PC-9 (cell line): ENCODE data around the gene STK17A. TPM values are rescaled to one million over a fixed set of nuclear protein-coding genes. Genes with fewer than 3 reads are reported as not detected.

Source experiments
- BruUV-seq: library from RNA; stranded (reverse); fragments of 400-500 nt; replicated peaks from 2 replicates; lab custom pipeline; 2021; lab: Mats Ljungman, UMichigan
- CTCF ChIA-PET: fragments of 300-600 bp; sonication (Branson Sonifier 250); formaldehyde crosslinking; loops from one replicate; lab custom pipeline; 2022; ENCODE audit warnings: antibody characterized with exemption; lab: Charles Lee
- POLR2A ChIA-PET: fragments of 300-600 bp; sonication (Branson Sonifier 250); formaldehyde crosslinking; loops from one replicate; lab custom pipeline; 2022; ENCODE audit warnings: antibody characterized with exemption; ENCODE audit not compliant: unreplicated experiment; lab: Charles Lee
- DNase-seq, 2 experiments: peaks; one replicate each; pipeline versions ENCODE4 v3.0.0 to v3.0.0-alpha.2; 2015 to 2022; ENCODE audit warnings: mixed read lengths in 1 of 2
- H2AFZ ChIP-seq: fragments of 200-600 bp; sonication (generic); 2 replicates; pipeline ENCODE4 v1.8.1; 2017; ENCODE audit warnings: antibody characterized with exemption
- H3F3A ChIP-seq: fragments of 200-600 bp; sonication (generic); 2 replicates; pipeline ENCODE4 v1.8.1; 2017; ENCODE audit warnings: antibody characterized with exemption, mild to moderate bottlenecking, low read depth; ENCODE audit not compliant: insufficient read depth
- H3K27ac ChIP-seq: fragments of 200-600 bp; sonication (generic); 2 replicates; pipeline ENCODE4 v1.6.1; 2016; ENCODE audit warnings: mixed run types
- H3K27me3 ChIP-seq: fragments of 200-600 bp; sonication (generic); 2 replicates; pipeline ENCODE4 v1.6.1; 2016; ENCODE audit warnings: low read depth, mixed run types; ENCODE audit not compliant: insufficient read depth
- H3K36me3 ChIP-seq: fragments of 200-600 bp; sonication (generic); 2 replicates; pipeline ENCODE4 v1.6.1; 2016; ENCODE audit warnings: low read depth, mixed run types
- H3K4me1 ChIP-seq: fragments of 200-600 bp; sonication (generic); replicated peaks from 2 replicates; pipeline ENCODE4 v1.6.1; 2016; ENCODE audit warnings: mixed run types; ENCODE audit not compliant: insufficient read depth
- H3K4me2 ChIP-seq: fragments of 200-600 bp; sonication (generic); 2 replicates; pipeline ENCODE4 v1.6.1; 2017; ENCODE audit warnings: mixed run types
- H3K4me3 ChIP-seq: fragments of 200-600 bp; sonication (generic); 2 replicates; pipeline ENCODE4 v1.6.1; 2016; ENCODE audit warnings: mixed run types
- H3K79me2 ChIP-seq: fragments of 200-600 bp; sonication (generic); 2 replicates; pipeline ENCODE4 v1.6.1; 2017; ENCODE audit warnings: low read depth, mixed run types
- H3K9me2 ChIP-seq: fragments of 200-600 bp; sonication (generic); 2 replicates; pipeline ENCODE4 v1.8.1; 2017; ENCODE audit warnings: mild to moderate bottlenecking; ENCODE audit not compliant: insufficient read depth
- H3K9me3 ChIP-seq: fragments of 200-600 bp; sonication (generic); 2 replicates; pipeline ENCODE4 v1.8.1; 2016; ENCODE audit warnings: low read depth; ENCODE audit not compliant: insufficient read depth
- H4K20me1 ChIP-seq: fragments of 200-600 bp; sonication (generic); 2 replicates; pipeline ENCODE4 v1.8.1; 2017; ENCODE audit not compliant: insufficient read depth
- EZH2 ChIP-seq: fragments of 200-600 bp; sonication (generic); IDR thresholded peaks from 2 replicates; pipeline ENCODE4 v1.8.0; 2017; ENCODE audit warnings: antibody characterized with exemption, low read depth
- intact Hi-C: fragments of 100-400 bp; cut with micrococcal nuclease; formaldehyde crosslinking; loops from one replicate; pipeline ENCODE4 v1.10.0; 2022; ENCODE audit not compliant: unreplicated experiment
- total RNA-seq: library from RNA; stranded (reverse); gene quantifications from 2 replicates; pipeline ENCODE4 v1.2.3, GENCODE V29; 2021
- TF ChIP-seq, protein P1 (sequence below): fragments of 200-600 bp; sonication (generic); conservative IDR thresholded peaks from 2 replicates; pipeline ENCODE4 v1.6.1; 2017; ENCODE audit warnings: mixed run types, antibody characterized with exemption, mild to moderate bottlenecking, moderate library complexity

The STK17A gene
- total RNA-seq, 1 experiment from 2014 or later = 18.8 TPM

- DNase-seq = no peak
- POLR2A ChIA-PET = no interaction called here
- H3K36me3 ChIP-seq = peaks cover 48% of the 10 kb centered on the region
- H3F3A ChIP-seq = peaks cover 60% of the 10 kb centered on the region
- H3K9me3 ChIP-seq = no peaks in the 10 kb centered on the region; the same call in 1 of the 2 replicates
- H3K27ac ChIP-seq = peak overlapping the region; percentile 7; the same call in 1 of the 2 replicates
- no peak overlapping the region for H2AFZ ChIP-seq
- TF ChIP-seq, protein P1, sequence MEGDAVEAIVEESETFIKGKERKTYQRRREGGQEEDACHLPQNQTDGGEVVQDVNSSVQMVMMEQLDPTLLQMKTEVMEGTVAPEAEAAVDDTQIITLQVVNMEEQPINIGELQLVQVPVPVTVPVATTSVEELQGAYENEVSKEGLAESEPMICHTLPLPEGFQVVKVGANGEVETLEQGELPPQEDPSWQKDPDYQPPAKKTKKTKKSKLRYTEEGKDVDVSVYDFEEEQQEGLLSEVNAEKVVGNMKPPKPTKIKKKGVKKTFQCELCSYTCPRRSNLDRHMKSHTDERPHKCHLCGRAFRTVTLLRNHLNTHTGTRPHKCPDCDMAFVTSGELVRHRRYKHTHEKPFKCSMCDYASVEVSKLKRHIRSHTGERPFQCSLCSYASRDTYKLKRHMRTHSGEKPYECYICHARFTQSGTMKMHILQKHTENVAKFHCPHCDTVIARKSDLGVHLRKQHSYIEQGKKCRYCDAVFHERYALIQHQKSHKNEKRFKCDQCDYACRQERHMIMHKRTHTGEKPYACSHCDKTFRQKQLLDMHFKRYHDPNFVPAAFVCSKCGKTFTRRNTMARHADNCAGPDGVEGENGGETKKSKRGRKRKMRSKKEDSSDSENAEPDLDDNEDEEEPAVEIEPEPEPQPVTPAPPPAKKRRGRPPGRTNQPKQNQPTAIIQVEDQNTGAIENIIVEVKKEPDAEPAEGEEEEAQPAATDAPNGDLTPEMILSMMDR = no peak
- no peak for TF ChIP-seq EZH2
- no peaks in the 10 kb centered on the region for H3K27me3 ChIP-seq
- H3K4me2 ChIP-seq = no peak overlapping the region
- no peaks in the 10 kb centered on the region for H4K20me1 ChIP-seq
- no peaks in the 10 kb centered on the region; the same call in 1 of the 2 replicates for H3K9me2 ChIP-seq
- peaks cover 44% of the 10 kb centered on the region for H3K4me1 ChIP-seq
- BruUV-seq = no TSS peak
- H3K79me2 ChIP-seq = peaks cover 69% of the 10 kb centered on the region
- CTCF ChIA-PET = no interaction called here
- intact Hi-C loops = no loop called here
- H3K4me3 ChIP-seq = no peak overlapping the region
Observed at GRCh38 chr7:43653466-43653865, 70.6 kb downstream of the STK17A start.

GRCh38 chr7:43653891-43654504 lies 71.1 kb downstream of the STK17A start:
- Histone ChIP-seq H3K4me3 (no peak overlapping the region), H3K9me3 (no peaks in the 10 kb centered on the region; the same call in 1 of the 2 replicates), H4K20me1 (no peaks in the 10 kb centered on the region), H3K4me2 (no peak overlapping the region), H3K27me3 (no peaks in the 10 kb centered on the region), H3K27ac (peak overlapping the region; percentile 7; the same call in 1 of the 2 replicates), H3K36me3 (peaks cover 53% of the 10 kb centered on the region), H3K4me1 (peaks cover 44% of the 10 kb centered on the region), H3K9me2 (no peaks in the 10 kb centered on the region; the same call in 1 of the 2 replicates), H2AFZ (no peak overlapping the region), H3F3A (peaks cover 60% of the 10 kb centered on the region), H3K79me2 (peaks cover 74% of the 10 kb centered on the region)
- TF ChIP-seq, protein P1 = no peak
- TF ChIP-seq EZH2 = no peak
- no peak for DNase-seq
- POLR2A ChIA-PET = no interaction called here
- CTCF ChIA-PET = no interaction called here
- BruUV-seq = no TSS peak
- intact Hi-C loops = no loop called here

GRCh38 chr7:43655584-43655983 lies 72.7 kb downstream of the STK17A start:
- no peaks in the 10 kb centered on the region; the same call in 1 of the 2 replicates for H3K9me2 ChIP-seq
- H2AFZ ChIP-seq = no peak overlapping the region
- H3K79me2 ChIP-seq = peaks cover 81% of the 10 kb centered on the region
- BruUV-seq = no TSS peak
- no peaks in the 10 kb centered on the region for H3K27me3 ChIP-seq
- no peaks in the 10 kb centered on the region for H4K20me1 ChIP-seq
- H3K27ac ChIP-seq = no peak overlapping the region
- H3K4me2 ChIP-seq = no peak overlapping the region
- no peak overlapping the region for H3K4me3 ChIP-seq
- no peak for TF ChIP-seq EZH2
- TF ChIP-seq, protein P1 = no peak
- CTCF ChIA-PET = no interaction called here
- POLR2A ChIA-PET = no interaction called here
- peaks cover 53% of the 10 kb centered on the region for H3K36me3 ChIP-seq
- intact Hi-C loops = no loop called here
- H3K9me3 ChIP-seq = no peaks in the 10 kb centered on the region; the same call in 1 of the 2 replicates
- H3F3A ChIP-seq = peaks cover 60% of the 10 kb centered on the region
- DNase-seq = no peak
- H3K4me1 ChIP-seq = peaks cover 44% of the 10 kb centered on the region
